IPS DF 19.7 (cell line): ENCODE data around the gene VAT1.
"Not testable (repeated sequence)": the region's sequence is repeated elsewhere in the genome, so short reads cannot be mapped to it uniquely, and the experiment has no call there.

ENCODE experiments used
- DNase-seq: peaks from one replicate; pipeline ENCODE4 v3.0.0-alpha.2; 2013; ENCODE audit warnings: low read depth, low spot score

VAT1 gene

DNA sequence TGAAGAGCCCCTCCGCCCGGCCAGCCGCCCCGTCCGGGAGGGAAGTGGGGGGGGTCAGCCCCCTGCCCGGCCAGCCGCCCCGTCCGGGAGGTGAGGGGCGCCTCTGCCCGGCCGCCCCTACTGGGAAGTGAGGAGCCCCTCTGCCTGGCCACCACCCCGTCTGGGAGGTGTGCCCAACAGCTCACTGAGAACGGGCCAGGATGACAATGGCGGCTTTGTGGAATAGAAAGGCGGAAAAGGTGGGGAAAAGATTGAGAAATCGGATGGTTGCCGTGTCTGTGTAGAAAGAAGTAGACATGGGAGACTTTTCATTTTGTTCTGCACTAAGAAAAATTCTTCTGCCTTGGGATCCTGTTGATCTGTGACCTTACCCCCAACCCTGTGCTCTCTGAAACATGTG, 48.9 kb downstream of the VAT1 start:
- DNase-seq, result not testable (repeated sequence)

GRCh38 chr17:42971589-42971988, 50.6 kb downstream of the VAT1 start:
- no peak for DNase-seq

DNA sequence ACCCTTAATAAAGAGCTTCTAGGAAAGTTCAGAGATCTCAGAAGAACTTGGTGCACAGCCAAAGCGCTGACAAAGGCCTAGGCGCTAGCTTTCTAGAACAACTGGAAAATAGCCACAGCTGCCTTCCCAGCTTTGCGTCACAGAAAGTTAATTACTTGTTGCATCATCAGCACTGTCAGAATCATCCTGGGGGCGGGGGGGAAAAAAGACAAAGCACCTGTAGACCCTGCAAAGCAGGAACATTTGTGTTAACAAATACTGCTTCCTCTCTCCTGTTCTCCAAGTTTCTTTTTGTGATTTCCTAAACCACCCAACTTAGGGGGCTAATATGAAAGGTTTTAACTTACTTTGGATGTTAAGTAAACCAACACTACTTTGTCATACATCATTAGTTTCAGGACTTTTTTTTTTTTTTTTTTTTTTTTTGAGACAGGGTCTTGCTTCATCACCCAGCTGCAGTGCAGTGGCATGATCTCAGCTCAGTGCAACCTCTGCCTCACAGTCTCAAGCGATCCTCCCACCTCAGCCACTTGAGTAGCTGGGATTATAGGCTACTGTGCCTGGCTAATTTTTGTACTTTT, 53.1 kb downstream of the VAT1 start:
- no peak for DNase-seq

DNA sequence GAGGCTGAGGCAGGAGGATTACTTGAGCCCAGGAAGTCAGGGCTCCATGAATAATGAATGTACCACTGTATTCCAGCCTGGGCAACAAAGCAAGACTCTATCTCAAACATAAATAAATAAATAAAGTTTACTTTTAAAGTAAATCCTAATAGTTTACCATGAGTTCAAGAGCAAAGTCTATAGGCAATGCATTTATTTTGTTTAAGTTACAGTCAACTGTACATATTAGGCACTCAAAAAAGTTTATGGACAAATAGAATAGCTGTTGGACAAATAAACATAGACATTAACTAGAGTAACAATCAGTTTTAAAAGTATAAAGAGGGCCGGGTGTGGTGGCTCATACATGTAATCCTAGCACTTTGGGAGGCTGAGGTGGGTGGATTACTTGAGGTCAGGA, 54.3 kb downstream of the VAT1 start:
- no peak for DNase-seq
